Measurements from ENCODE around the gene CDH2.

CDH2 gene

GRCh38 chr18:28050545-28050944 is 126.4 kb downstream of the CDH2 start:
- no peak overlapping the region for H3K4me3 ChIP-seq (replicated peaks; ENCODE audit: low read depth, low read length)

GRCh38 chr18:28048612-28049011 is 128.3 kb downstream of the CDH2 start:
- TF ChIP-seq CTCF (IDR thresholded peaks at IDR 0.05; ENCODE audit: low read length, missing control alignments): no peak
- H3K4me3 ChIP-seq (replicated peaks; ENCODE audit: low read depth, low read length): no peak overlapping the region

More at GRCh38 chr18:28050545-28050944, 126.4 kb downstream of the CDH2 start:
- no peak for TF ChIP-seq CTCF (IDR thresholded peaks at IDR 0.05; ENCODE audit: low read length, missing control alignments)
- DNase-seq (ENCODE audit: low read depth): no peak

GRCh38 chr18:28045880-28046279 is 131.1 kb downstream of the CDH2 start:
- TF ChIP-seq CTCF (IDR thresholded peaks at IDR 0.05; ENCODE audit: low read length, missing control alignments): no peak
- DNase-seq (ENCODE audit: low read depth): no peak
- no peak overlapping the region for H3K4me3 ChIP-seq (replicated peaks; ENCODE audit: low read depth, low read length)

More at GRCh38 chr18:28048612-28049011, 128.3 kb downstream of the CDH2 start:
- no peak for DNase-seq (ENCODE audit: low read depth)

GRCh38 chr18:28045176-28045810 is 131.6 kb downstream of the CDH2 start:
- no peak overlapping the region for H3K4me3 ChIP-seq (replicated peaks; ENCODE audit: low read depth, low read length)
- no peak for TF ChIP-seq CTCF (IDR thresholded peaks at IDR 0.05; ENCODE audit: low read length, missing control alignments)
- peak; percentile 87 for DNase-seq (ENCODE audit: low read depth)

GRCh38 chr18:28044036-28044435 is 132.9 kb downstream of the CDH2 start:
- no peak for DNase-seq (ENCODE audit: low read depth)
- no peak overlapping the region for H3K4me3 ChIP-seq (replicated peaks; ENCODE audit: low read depth, low read length)
- TF ChIP-seq CTCF (IDR thresholded peaks at IDR 0.05; ENCODE audit: low read length, missing control alignments): no peak

GRCh38 chr18:28043631-28044030 is 133.3 kb downstream of the CDH2 start:
- H3K4me3 ChIP-seq (replicated peaks; ENCODE audit: low read depth, low read length): no peak overlapping the region
- TF ChIP-seq CTCF (IDR thresholded peaks at IDR 0.05; ENCODE audit: low read length, missing control alignments): no peak
- no peak for DNase-seq (ENCODE audit: low read depth)

- TF ChIP-seq CTCF (IDR thresholded peaks at IDR 0.05; ENCODE audit: low read length, missing control alignments): no peak
- peak; percentile 86 for DNase-seq (ENCODE audit: low read depth)
- no peak overlapping the region for H3K4me3 ChIP-seq (replicated peaks; ENCODE audit: low read depth, low read length)
Observed at GRCh38 chr18:28041366-28041765, 135.6 kb downstream of the CDH2 start.

Data from fibroblast of pulmonary artery (primary cell).